ENCODE measurements around the gene AMZ2.
"Not testable (repeated sequence)": the region's sequence is repeated elsewhere in the genome, so short reads cannot be mapped to it uniquely, and the experiment has no call there.

Gene AMZ2

DNA sequence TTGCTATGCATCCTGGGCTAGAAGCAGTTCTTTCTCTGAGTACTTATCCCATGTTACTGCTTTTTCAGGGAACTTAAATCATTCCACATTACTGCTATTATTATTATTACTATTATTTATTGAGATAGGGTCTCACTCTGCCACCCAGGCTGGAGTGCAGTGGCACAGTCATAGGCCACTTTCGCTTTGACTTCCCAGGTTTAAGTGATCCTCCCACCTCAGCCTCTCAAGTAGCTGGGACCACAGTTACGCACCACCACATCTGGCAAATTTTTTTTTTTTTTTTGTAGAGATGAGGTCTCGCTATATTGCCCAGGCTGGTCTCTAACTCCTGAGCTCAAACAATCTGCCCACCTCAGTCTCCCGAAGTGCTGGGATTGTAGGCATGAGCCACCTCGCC, 28.4 kb upstream of the AMZ2 start:
- not testable (repeated sequence) for DNase-seq (ENCODE audit: low read depth, low spot score); H3K4me3 ChIP-seq (ENCODE audit: low read length)

DNA sequence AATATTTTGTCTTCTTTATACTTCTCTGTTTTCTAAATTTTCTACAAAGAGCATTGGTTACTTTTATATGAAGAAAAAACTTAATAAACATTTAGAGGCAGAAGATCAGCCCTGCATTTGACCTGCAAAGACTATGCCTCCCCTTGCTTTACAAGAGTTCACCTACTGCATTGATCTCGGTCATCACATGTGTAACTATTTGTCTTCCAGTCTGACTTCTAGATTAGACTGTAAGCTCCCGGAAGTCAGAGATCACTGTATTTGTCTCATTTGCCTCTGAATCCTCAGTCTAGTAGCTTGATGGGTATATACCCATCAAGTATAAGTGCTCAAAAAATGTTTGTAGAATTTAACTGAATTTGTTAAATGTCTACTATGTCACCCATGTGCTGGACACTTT, 27.7 kb upstream of the AMZ2 start:
- H3K4me3 ChIP-seq (ENCODE audit: low read length); DNase-seq (ENCODE audit: low read depth, low spot score): not testable (repeated sequence)

DNA sequence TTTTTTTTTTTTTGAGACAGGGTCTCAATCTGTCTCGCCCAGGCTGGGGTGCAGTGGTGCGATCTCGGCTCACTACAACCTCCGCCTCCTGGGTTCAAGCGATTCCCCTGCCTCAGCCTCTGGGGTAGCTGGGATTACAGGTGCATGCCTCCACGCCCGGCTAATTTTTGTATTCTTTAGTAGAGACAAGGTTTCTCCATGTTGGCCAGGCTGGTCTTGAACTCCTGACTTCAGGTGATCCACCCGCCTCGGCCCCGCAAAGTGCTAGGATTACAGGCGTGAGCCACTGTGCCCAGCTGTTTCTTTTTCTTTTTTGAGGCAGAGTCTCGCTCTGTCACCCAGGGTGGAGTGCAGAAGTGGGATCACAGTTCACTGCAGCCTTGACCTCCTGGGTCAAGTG, 27.1 kb upstream of the AMZ2 start:
- H3K4me3 ChIP-seq (ENCODE audit: low read length); DNase-seq (ENCODE audit: low read depth, low spot score): not testable (repeated sequence)

DNA sequence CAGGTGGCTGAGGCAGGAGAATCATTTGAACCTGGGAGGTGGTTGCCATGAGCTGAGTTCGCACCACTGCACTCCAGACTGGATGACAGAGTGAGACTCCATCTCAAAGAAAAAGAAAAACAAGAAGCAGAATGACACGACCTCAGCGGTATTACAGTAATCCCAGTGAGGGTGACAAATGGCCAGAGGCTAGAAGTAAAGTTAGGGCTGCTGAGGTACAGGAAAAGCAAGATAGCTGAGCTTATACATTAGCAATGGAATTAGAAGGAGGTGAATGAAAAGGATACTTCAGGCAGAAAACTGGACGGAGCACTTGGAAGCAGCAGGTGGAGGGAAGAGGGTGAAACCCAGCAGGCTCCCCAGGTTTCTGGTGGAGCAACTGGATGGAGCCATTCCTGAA, 26.1 kb upstream of the AMZ2 start:
- no peak overlapping the region for H3K4me3 ChIP-seq (ENCODE audit: low read length)

DNA sequence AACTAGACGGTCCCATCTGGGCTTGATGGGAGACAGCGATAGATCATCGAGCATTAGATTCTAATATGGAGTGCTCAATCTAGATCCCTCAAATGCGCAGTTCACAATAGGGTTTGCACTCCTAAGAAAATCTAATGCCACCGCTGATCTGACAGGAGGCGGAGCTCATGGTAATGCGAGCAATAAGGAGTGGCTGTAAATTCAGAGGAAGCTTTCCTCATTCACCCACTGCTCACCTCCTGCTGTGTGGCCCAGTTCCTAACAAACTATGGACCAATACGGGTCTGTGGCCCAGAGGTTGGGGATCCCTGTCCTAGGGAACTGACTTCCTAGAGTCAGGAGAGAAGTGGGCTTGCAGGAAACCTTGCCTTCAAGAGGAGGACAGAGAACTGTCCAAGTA, 25.2 kb upstream of the AMZ2 start:
- H3K4me3 ChIP-seq (ENCODE audit: low read length), result no peak overlapping the region
- DNase-seq (ENCODE audit: low read depth, low spot score), result no peak

More for the DNA sequence above, 26.1 kb upstream of the AMZ2 start:
- no peak for DNase-seq (ENCODE audit: low read depth, low spot score)

DNA sequence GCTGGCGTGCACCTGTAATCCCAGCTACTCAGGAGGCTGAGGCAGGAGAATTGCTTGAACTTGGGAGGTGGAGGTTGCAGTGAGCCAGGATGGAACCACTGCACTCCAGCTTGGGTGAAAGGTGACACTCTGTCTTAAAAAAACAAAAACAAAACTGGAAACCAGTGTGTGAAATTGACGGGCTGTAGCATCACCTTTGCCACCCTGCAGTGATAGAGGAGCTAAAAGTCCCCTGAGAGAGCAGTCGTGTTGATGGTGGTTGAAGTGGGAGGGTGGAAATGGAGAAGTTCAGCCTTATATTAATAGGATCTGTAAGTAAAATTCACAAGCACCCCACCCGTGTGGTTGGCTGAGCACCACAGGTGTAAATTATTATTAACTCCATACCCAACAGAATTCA, 22.8 kb upstream of the AMZ2 start:
- H3K4me3 ChIP-seq (ENCODE audit: low read length); DNase-seq (ENCODE audit: low read depth, low spot score): not testable (repeated sequence)

DNA sequence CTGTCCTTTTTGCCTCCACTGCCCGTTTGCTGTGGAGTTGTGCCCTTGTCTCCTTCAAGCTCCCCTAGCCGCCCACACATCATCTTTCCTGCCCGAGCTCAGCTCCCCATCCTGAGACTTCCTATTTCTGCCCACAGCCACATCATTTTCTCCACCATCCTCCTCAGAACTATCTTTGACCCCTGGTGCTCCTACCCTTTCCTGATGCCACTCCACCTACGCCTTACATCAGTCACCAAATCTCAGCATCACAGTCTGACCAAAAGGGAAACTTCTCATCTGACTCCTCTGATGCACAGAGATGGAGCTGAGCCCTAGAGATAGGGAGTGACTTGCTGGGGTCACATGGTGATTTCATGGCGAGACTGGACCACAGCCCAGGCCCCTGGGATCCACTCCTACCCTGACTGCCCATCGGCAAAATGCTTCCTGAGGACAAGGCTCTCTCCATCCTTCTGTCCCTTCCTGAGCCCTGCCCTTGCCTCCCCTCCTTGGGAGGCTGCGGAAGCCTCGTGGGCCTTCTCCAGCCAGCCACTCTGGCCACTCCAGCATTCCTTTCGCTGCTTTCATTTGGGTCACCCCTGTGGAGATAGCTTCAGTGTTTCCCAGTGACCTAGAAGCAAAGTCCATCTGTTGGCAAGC, 19.7 kb upstream of the AMZ2 start:
- not testable (repeated sequence) for DNase-seq (ENCODE audit: low read depth, low spot score); H3K4me3 ChIP-seq (ENCODE audit: low read length)

DNA sequence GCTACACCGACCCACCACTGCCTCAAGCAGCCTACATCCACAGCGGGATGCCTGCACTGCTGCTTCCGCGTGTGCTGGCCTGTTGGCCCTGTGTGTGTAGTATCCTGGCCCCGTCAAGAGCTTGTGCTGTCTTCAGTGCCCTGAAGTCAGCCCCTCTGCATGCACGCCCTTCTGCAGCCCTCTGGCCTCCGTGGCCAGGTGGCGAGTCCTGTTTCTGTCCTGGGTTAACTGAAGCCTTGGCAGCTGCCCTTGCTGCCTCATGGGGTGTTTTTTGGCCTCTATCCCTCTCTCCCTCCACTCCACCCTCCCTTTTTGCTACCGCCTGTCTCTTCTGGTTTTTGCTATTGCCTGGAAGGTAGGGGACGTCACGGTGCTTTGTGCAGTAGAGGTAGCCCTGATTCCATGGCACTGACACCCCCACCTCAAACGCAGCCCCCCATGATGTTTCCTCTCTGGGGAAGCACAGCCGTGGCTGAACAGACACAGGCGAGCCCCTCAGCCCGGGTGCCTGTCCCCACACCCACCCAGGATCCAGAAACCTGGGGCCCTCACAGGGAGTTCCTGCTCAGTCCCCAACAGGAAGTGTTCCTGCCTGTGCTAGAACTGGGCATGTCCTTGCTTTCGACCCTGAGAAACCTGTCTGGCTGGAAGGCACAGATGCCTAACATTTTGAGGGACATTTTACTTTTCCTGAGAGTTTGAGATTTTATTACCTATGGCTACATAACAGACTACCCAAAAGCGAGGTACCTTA, 18.8 kb upstream of the AMZ2 start:
- no peak for DNase-seq (ENCODE audit: low read depth, low spot score)
- no peak overlapping the region for H3K4me3 ChIP-seq (ENCODE audit: low read length)

DNA sequence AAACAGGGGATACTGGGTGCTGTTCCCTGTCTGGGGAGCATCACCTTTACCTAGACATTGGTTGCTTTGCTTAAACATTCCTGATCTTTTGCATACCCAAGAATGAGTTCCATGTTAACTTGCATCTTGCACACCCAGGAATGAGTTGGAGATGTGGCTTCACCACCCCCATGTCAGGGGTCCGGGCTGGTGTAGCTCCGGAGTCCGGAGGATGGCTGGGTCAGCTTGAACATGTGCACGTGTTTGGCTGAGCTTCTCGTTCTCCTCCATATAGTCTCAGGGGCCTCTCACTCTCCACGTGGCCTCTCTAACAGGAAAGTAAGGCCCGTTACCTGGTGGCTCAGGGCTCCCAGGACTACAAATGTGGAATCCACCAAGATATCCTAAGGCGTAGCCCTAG, 18.2 kb upstream of the AMZ2 start:
- DNase-seq (ENCODE audit: low read depth, low spot score), result no peak
- no peak overlapping the region for H3K4me3 ChIP-seq (ENCODE audit: low read length)

DNA sequence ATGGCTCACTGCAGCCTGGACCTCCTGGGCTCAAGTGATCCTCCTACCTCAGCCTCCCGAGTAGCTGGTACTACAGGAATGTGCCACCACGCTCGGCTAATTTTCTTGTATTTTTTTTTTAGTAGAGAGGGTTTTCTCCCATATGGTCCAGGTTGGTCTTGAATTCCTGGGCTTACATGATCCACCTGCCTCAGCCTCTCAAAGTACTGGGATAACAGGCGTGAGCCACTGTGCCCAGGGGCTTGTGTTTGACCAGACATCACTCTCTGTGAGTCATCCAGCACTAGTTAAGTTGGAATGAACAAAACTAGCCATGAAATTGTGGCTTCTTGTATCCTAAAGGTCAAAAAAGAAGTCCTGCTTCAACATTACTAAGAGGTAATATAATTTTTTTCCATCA, 16.7 kb upstream of the AMZ2 start:
- DNase-seq (ENCODE audit: low read depth, low spot score); H3K4me3 ChIP-seq (ENCODE audit: low read length): not testable (repeated sequence)

DNA sequence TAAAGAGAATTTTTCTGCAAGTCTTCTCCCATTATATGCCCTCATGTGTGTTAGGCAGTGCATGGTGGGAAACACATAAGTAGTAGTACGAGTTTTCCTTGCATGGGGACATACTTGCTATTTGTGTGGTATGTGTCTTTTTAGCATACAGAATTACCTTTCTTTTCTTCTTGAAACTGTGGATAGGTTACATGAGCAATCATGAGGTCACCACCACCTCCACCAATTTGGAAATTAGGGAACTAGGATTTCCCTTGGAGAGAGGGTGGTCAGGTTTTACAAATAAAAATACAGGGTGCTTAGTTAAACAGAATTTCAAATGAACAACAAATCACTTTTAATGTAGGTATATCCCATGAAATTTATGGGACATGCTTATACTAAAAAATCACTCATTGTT, 16.3 kb upstream of the AMZ2 start:
- no peak overlapping the region for H3K4me3 ChIP-seq (ENCODE audit: low read length)
- no peak for DNase-seq (ENCODE audit: low read depth, low spot score)

DNA sequence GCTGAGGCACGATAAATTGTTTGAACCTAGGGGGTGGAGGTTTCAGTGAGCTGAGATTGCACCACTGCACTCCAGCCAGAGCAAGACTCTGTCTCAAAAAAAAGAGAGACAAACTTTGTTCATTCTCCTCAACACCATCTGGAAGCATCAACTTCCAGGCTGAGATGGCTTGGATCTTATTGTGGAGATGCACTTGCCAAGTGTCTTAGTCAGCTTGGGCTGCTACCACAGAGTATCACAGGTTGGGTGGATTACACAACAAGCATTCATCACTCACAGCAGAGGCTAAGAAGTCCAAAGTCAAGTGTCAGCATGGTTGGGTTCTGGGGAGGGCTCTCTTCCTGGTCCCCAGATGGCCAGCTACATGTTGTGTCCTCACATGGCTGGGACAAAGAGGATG, 15.1 kb upstream of the AMZ2 start:
- DNase-seq (ENCODE audit: low read depth, low spot score); H3K4me3 ChIP-seq (ENCODE audit: low read length): not testable (repeated sequence)

DNA sequence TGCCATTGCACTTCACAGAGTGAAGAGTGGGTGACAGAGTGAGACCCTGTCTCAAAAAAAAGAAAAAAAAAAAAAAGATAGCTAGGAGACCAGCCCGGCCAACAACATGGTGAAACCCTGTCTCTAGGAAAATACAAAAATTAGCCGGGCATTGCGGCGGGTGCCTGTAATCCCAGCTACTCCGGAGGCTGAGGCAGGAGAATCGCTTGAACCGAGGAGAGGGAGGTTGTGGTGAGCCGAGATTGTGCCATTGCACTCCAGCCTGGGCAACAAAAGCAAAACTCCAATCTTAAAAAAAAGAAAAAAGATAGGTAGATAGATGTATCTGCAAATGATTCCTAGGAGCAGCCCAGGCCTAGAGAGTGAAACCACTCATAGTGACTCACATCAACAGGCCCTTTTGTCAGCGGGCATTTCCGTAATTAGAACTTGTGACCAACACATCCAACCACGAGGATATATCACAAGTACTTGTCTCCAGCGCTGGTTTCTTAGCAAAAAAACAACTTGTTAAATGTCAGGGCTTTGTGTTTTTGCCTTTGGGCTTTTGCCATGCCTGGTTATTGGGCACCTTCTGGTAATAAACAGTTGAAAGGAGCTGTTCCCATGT, 13.0 kb upstream of the AMZ2 start:
- not testable (repeated sequence) for DNase-seq (ENCODE audit: low read depth, low spot score); H3K4me3 ChIP-seq (ENCODE audit: low read length)

DNA sequence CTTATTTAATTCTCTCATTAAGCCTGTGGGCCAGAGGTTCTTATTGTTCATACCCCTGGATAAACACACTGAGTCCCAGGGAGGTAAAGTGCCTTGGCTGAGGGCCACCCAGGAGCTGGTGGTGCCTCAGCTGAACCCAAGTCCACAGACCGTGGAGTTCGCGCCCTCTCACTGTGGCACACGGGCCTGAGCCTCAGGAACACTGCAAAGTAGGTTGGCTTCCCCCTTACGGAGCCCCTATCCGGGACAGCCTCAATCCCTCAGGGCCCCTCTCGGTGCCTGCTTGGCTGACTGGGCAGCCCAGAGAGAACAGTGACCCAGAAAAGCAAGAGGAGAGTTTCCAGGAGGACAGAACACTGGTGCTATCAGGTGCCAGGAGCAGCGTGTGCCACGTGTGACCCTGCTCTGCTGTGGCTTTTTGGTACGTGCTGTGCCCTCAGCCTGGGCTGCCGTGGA, 12.5 kb upstream of the AMZ2 start:
- H3K4me3 ChIP-seq (ENCODE audit: low read length); DNase-seq (ENCODE audit: low read depth, low spot score): not testable (repeated sequence)

DNA sequence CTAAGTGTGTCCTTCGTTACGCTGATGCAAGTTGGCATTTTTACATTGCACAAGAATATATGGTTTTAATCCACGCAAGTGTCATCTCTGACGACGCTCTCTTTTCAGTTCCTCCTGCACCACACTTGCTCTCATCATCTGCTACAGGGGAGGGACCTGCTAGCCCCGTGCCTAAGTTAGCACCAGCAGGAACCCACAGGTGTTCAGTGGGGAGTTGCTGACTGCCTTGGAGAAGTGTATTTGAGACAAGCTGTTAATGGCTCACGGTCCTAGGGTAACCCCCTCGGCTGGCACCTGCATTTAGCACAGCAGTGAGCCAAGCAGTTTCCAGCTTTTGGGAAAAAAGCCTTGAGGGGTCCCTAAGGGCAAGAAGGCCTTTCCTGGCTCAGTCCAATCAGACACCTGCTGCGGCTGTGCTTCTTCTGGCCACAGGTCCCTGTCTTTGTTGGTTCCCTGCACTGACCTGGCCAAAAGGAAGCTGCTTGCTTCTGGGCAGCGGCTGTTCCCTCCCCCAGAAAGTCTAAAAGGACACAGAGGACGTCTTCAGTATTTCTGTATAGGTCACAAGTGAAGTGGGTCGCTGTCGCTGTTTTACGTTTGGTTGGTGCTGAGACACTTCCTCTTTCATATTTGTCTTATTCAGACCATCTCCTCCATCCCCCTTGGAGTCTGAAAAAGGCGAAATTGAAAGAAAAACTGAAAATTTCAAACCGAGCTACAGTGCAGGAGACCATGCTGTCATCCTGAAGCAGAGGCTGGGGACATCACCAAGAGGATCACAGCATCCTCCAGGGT, 10.3 kb upstream of the AMZ2 start:
- DNase-seq (ENCODE audit: low read depth, low spot score), result not testable (repeated sequence)

DNA sequence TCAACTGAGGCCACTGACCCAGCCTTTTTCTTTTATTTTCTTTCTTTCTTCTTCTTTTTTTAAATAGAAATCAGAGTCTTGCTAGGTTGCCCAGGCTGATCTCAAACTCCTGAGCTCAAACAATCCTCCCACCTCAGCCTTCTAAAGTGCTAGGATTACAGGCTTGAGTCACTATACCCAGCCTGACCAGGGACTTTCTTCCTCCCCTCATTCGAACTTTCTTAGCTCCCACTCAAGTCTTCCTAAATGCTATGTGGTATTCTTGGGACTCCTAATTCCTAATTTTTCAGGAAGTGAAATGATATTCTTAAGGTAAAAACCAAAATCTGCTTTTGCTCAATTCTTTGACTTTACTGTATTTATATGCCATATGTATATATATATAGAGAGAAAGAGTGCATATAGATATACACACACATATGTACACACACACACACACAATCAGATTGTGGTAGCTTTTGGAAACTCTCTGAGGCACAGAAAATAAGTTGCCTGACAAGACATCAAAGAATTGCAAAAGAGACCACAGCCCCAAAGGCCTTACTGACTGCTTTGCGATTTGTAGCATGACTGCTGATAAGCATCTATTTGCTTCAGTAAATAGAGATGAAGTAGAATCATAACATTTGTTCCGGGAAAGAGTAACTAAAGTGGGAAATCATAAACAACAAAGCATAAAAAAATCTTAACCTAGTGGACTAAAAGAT, 9.5 kb upstream of the AMZ2 start:
- H3K4me3 ChIP-seq (ENCODE audit: low read length), result no peak overlapping the region
- peak; percentile 80 for DNase-seq (ENCODE audit: low read depth, low spot score)

More for the DNA sequence above, 10.3 kb upstream of the AMZ2 start:
- not testable (repeated sequence) for H3K4me3 ChIP-seq (ENCODE audit: low read length)

DNA sequence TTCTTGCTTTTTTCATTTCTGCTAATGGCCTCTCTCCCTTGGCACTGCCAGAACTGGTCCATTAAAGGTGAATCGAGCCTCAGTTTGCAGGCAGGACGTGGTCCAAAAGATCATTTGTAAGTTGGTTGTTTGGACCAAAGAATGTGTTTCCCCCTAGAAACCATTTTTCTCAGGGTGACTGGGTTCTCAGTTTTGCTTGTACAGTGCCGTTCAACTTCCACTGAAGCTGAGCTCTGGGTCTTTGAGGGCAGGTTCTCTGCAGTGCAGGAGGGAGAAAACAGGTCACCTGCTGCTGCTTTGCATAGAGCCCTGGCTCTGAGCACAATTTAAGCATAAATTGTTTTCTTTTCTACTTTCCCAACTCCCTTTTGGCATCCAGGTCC, 9.0 kb upstream of the AMZ2 start:
- no peak for DNase-seq (ENCODE audit: low read depth, low spot score)
- H3K4me3 ChIP-seq (ENCODE audit: low read length), result no peak overlapping the region

DNA sequence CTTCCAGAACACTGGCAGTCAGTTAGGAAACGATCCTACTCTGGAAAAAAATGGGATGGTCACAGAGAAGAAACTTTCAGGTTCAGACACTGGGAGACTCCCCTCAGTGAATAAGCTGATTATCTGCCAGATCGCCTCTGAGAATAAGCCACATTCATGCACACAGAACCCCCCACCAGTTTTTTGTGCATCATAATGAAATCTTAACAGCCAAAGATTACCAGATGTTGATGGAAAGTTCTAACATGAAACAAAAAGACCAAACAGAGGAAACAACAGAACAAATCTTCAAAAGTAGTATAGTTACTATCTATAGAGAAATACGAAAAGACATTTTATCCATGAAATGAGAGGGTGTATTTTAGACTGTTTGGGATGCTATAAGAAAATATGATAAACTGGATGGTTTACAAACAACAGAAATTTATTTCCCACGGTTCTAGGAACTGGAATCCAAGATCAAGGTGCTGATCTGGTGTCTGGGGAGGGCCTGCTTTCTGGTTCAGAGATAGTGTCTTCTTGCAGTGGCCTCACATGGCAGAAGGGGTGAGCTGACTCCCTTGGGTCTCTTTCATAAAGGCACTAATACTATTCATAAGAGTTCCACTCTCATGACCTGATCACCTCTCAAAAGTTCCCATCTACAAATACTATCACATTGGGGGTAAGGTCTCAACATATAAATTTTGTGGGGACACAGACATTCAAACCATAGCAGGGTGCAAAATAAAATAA, 8.0 kb upstream of the AMZ2 start:
- no peak overlapping the region for H3K4me3 ChIP-seq (ENCODE audit: low read length)
- no peak for DNase-seq (ENCODE audit: low read depth, low spot score)
